ENCODE measurements around the gene AATK.

- TF ChIP-seq CTCF (conservative IDR thresholded peaks at IDR 0.05; ENCODE audit: low read depth in 2 of 2) (no peak), ZNF114 (CRISPR knock-in tag; IDR thresholded peaks at IDR 0.05) (no peak), ETS1 (IDR thresholded peaks at IDR 0.05) (no peak), REST (IDR thresholded peaks at IDR 0.05; ENCODE audit: unreplicated experiment) (no peak), ZNF462 (CRISPR knock-in tag; IDR thresholded peaks at IDR 0.05) (no peak), STAT1 (IDR thresholded peaks at IDR 0.05; ENCODE audit: unreplicated experiment) (no peak), POLR2AphosphoS5 (IDR thresholded peaks at IDR 0.05; ENCODE audit: low read depth) (no peak), NANOG (IDR thresholded peaks at IDR 0.05; ENCODE audit: borderline replicate concordance) (no peak), EZH2 (IDR thresholded peaks at IDR 0.05; ENCODE audit: low read depth, unreplicated experiment) (no peak), CREB1 (CRISPR knock-in tag; IDR thresholded peaks at IDR 0.05; ENCODE audit: low read depth) (no peak), EZH2phosphoT487 (IDR thresholded peaks at IDR 0.05; ENCODE audit: unreplicated experiment) (no peak), JUNB (IDR thresholded peaks at IDR 0.05; ENCODE audit: unreplicated experiment) (no peak)
These were observed 38.6 kb upstream of the AATK start for GRCh38 chr17:81204578-81204977.

Measured in GM23338 (cell line).